HG03558 (cell line): Measurements from ENCODE around the gene ADIRF.
"Not testable (repeated sequence)": the region's sequence is repeated elsewhere in the genome, so short reads cannot be mapped to it uniquely, and the experiment has no call there.

Source experiments
- ATAC-seq: cut with Tn5 transposase; IDR thresholded peaks from one replicate; pipeline ENCODE4 v1.9.1; 2021; ENCODE audit warnings: moderate number of reproducible peaks; ENCODE audit not compliant: unreplicated experiment; ENCODE audit errors: extremely low read depth

Gene ADIRF

DNA sequence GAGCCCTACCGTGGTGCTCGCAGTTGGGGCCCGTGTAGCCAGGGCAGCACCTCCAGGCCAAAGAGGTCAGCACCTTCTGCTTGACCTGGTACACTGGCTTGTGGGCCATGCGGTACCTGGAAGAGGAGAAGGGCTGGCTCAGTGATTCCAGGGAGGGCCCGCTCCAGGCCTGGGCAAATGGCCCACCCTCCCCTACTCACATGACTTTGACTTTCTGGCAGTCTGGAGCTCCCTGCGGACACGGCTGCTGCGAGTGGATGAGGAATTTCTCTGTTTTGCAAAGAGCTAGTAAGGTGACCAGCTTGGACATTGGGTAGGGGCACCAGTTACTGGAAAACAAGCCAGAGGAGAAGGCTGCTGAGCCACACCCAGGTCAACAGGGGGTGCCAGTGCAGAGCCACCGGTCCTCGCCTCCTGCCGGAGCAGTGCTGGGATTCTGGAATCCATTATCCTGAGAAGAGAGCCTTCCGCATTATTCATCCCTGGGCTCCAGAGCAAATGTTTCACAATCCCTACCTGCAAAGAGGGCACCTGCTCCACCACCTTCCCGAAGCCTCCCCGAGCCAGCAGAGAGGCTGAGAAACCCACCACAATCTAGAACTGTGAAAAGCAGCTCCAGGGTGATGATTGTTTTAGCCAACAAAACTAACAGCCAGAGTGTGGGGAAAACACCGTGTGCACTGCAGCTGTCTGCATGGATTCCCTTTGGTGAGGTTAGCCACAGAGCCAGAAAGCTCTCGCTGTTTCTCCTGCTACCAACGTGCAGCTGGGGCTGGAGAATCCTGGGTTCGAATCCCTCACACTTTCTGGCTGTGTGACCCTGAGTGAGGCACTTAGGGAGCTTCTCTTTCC is 22.7 kb upstream of the ADIRF start:
- ATAC-seq: no peak

DNA sequence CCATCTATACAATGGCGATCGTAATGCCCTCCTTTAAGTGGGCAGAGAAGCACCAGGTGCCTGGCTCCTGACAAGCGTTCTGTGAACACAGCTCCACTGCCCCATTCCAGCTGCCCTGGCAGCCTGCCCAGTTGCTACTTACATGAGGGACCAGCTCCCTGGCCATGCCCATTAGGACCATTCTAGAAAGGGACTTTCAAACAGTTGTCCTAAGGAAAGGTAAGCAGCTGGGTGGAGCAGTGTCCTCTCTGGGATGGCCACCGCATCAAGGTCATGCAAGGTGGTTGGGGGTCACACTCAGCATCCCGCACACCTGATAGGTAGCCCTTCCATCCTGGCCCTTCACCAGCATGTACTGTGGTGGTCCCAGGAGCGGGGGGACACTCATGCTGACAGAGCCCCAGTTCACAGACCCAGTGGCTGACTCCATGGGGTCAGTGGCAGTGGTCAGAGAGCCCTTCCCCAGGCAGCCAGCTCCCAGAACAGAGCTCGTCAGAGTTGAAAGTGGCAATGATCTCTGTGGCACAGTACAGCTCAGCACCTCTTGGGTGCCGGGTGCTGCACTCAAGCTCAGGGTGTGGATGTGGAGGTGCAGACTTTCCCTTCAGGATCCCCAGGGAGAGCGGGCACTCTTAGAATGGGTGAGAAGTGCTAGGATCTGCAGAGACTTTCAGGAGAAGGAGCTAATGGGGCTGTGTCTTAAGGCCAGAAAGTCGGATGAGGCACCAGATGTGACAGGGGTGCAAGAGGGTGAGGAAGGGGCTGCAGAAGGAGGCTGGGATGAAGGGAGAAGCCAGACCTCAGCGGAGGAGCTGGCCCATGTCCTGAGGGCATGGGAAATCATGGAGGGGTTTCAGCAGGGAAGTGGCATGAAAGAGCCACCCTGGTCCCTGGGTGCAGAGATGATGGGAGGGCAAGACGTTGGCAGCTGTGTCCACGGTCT is 21.8 kb upstream of the ADIRF start:
- no peak for ATAC-seq

DNA sequence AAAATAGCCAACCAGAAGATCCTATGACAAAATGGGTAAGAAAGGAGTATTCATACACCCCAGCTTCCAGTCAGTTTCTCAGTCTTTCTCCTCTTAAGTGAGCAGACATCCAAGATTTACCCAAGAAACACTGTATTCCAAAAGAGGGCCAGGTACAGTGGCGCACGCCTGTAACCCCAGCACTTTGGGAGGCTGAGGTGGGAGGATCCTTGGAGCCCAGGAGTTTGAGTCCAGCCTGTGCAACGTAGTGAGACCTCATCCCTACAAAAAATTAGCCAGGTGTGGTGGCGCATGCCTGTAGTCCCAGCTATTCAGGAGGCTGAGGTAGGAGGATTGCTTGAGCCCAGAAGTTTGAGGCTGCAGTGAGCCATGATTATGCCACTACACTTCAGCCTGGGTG is 20.5 kb upstream of the ADIRF start:
- not testable (repeated sequence) for ATAC-seq

DNA sequence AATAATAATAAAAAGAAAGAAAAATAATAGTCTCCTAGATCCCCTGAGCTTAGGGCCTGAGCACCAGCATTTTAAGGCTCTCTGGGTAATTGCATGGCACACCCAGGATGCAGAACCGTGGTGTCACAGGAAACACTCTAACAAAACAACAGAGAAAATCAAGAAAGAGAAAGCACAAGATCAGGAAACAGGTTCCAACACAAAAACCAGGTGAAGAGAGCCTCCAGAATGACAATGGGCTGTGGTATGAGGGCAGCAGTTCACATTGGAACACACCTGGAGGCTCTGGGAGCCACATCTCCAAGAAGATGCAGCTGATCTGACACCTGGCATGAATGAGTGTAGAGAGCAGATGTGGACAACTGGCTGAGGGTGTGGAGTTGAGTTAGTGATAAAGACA is 17.9 kb upstream of the ADIRF start:
- no peak for ATAC-seq

DNA sequence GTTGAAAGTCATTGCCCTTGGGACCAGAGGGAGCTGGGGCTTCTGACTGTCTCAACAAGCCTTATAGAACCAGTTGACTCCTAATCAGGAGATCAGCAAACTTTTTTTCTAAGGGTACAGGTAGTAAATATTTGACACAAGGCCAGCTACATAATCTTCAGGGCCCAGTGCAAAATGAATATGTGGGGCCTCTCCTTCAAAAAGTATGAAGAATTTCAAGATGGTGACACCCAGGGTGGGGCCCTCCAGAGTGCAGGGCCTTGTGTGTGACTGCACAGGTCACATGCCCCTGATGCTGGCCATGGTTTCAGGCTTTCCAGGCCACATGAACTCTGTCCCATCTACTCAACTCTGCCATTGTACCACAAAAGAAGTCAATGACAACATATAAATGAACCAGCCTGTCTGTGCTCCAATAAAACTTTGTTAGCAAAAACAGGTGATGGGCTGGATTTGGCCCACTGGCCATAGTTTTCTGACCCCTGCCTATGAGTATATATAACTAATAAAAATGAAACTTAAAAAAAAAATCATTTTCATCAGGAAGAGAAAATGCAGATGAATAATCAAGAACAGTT is 17.0 kb upstream of the ADIRF start:
- no peak for ATAC-seq

DNA sequence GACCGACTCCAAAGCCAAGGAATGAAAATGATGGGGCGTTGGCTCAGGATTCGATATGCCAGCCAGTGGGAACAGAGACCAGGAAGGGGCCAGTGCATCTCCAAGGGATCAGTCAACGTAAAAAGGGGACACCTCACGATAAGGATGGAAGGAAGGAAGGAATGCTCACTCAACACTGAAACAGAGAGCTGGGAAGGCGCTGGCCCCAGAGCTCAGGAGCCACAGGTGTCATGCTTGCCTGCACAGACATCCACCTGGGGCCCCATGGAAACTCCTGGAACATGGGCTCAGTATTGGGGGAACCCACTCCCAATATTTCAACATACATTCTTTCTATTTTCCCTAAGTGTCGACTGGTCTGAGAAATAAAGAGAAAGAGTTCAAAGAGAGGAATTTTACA is 16.2 kb upstream of the ADIRF start:
- no peak for ATAC-seq

DNA sequence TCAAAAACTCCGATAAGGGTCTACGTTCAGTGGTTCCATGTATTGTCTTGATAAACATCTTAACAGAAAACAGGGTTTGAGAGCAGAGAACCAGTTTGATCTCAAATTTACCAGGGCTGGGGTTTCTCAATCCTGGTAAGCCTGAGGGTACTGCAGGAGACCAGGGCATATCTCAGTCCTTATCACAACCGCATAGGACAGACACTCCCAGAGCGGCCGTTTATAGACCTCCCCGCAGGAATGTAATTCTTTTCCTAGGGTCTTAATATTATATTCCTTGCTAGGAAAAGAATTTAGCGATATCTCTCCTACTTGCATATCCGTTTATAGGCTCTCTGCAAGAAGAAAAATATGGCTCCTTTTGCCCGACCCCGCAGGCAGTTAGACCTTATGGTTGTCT is 15.6 kb upstream of the ADIRF start:
- ATAC-seq: not testable (repeated sequence)

DNA sequence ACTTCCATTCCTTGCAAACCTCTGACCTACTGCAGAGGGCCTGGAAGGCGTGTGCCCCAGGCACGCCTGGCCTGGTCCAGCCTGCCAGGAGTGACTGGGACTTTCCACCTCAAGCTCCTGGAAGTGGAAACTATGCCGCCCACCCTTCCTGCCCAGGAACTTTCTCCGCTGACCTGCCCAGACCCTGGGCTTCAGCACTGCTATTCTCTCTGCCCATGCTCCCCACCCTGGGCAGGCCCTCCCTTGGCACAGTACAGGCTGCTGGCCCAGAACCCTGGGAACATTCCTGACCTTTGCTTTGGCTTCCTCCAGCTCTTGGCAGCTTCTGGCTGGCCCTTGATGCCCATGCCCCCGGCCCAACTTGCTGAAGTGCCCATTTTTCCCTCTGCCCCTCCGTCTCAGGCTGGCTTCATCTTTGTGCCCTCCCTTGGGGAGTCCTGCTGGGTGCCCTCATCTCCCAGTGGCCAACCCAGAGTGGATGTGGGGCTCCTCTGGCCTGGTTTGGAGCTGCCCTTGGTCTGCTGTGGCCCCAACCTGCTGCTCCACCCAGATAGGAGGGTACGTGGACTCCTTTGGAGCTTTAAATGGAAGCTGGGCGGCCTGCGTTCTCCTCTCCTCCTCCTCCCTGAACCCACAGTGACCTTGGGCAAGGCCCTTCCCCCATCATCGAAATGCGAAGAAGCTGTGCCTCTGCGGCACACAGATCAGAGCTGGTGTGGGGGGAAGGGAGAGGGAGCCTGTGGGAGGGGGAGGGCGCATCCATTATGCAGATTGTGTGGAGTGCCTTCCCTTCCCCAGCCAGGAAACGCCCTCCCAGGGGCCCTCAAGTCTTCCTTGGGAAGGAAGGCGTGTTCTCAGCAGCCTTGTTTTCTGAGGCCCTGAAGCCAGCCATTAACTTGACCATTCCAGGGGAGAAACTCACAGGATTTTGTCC is 14.3 kb upstream of the ADIRF start:
- no peak for ATAC-seq

DNA sequence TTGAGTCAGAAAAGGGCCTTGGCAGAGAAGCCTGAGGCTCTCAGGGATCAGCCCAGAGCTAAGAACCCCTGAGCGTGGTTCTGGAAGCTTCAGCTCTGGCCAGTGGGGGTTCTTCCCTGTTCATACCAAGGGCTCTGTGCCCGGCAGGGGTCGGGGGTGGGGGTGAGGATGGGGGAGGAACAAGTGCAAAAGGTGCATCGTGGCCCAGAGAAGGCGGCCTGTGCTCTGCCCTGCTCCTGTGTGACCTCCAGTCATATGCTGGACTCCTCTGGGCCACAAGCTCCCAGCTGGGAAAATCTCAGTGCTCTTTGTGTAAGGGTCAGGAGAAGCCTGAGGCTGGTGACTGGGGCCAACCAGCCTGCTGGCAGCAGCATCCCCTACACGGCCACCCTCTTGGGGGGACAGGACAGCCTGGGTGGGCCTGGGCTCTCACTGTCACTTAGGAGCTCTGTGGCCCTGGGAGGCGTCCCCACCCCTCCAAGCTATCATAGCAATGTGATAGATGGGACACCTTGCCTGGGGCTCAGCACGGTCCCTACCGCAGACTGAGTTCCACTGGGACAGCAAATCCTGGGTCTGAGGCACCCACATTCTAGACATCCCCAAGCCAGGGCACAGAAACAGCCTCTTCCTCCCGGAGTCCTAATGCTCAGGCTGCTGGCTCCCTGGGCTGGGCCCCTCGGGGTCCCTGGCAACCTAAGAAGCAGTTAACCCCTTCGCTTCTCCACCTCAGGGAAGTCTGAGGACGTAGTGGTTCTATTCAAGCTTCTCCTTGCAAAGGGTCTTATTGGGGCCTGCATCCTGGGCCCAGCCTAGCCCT is 13.4 kb upstream of the ADIRF start:
- ATAC-seq: no peak

DNA sequence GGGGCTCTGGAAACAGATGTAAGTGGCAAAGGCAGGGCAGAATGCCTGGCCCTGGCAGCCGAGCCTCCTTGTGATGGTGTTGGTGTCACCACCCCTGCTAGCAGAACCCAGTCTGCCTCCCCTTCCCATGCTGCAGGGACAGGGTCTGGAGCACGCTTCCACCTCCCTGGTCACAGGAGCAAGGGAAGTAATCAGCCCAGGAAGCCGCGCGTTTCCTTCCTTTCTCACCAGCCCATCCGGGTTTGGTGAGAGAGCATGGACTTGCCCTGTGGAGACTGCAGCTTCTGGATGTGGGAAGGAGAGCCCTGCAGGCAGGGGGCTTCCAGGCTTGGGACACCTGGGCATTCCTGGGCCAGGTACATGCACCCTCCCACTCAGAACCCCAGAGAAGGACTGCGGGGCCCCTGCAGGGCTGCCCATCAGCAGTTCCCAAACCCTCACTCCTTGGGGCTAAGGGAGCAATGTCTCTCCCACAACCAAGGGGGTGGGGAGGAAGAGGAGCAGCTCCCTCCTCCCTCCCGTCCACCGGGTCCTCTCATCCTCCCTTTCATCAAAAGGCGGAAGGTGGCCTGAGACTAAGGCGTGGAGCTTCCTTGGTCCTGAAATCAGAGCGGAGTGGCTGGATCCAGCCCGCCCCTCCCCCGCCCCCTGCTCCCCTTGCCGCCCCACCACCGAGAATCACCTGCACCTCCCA is 12.6 kb upstream of the ADIRF start:
- ATAC-seq: no peak

DNA sequence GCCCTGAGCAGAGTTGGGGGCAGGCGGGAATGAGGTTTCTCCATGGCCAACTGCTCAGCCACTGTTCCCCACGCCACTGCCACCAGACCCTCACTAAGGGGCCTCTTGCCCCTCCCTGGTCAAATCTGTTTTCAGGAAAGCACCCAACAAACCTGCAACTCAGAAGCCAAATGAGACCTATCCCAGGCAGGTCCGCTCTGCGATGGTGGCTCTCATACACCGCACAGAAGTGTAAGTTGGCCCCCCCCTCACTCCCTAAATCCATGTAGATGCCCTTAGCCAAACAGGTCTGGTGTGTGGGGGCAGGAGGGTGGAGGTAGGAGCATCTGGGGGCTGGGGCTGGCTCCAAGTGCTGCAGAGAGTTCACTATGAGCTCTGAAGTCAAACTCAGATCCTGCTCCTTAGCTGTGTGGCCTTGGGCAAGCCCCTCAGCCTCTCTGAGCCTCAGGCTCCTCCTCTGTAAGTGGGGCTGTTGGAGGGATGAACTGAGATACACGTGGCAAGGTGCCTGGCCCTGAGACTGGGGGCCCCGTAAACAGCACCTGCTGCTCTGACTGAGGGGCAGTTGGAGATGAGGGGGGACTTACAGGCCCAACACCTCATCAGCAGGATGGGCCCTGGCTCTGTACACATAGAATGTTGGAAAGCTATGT is 12.0 kb upstream of the ADIRF start:
- no peak for ATAC-seq

DNA sequence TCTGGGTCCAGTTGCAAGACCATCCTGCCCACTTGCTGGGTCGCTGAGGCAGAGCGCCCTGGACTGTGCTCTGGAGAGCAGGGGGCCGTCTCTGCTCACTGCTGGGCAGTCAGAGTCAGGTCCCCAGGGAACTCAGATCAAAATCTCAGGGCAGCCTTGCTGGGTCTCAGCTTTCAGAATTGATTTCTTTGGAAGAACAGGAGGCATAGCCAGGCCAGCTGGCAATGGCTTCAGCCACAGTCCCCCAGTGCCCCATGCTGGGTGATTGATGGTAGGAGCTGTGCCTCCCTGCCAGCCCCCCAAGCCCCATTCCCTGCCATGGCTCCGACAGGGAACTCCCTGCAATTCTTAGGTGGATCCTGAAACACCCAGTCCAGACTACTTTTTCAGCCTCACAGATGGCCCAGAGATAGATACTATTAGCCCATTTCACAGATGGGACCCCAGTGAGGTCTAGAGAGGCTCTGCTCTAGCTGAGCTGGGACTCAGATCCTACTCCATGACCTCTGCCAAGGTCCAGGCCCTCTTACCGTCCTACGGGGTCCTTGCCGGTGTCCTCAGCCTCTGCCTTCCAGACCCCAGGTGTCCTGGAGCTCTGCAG is 11.3 kb upstream of the ADIRF start:
- ATAC-seq: no peak

DNA sequence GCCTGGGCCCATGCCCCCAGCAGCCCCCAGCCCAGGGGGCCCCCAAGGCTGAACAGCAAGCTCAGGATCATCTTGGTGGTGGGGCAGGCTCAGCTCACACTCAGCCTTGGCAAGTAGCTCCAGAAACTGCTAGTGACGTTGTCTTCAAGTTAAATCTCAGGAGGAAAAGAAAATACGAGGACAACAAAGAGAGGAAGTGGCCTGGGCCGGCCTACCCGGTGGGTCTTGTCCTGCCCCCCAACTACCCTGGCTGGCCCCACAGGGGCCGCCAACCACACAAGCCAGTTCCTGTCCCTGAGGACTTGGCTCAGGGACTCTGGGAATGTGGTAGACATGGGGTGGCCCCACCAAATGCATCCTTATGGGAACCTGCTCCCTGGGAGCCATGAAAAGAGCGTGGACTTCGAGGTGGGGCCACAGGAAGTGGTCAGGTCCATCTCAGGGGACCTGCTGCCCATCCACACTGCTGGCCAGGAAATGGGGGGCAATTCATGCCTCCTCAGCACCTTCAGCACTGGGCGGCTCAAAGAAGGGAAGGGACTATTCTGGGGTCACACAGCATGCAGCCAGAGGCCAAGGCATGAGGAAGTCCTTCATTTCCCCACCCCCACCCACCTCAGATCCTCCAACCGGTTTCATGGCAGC is 10.7 kb upstream of the ADIRF start, which contains the start of gene MMRN2:
Gene MMRN2 (minus strand): TSS at position 145 of the 645 bp plus-strand sequence. CDS start 74 bp downstream, at position 71.
- no peak for ATAC-seq

DNA sequence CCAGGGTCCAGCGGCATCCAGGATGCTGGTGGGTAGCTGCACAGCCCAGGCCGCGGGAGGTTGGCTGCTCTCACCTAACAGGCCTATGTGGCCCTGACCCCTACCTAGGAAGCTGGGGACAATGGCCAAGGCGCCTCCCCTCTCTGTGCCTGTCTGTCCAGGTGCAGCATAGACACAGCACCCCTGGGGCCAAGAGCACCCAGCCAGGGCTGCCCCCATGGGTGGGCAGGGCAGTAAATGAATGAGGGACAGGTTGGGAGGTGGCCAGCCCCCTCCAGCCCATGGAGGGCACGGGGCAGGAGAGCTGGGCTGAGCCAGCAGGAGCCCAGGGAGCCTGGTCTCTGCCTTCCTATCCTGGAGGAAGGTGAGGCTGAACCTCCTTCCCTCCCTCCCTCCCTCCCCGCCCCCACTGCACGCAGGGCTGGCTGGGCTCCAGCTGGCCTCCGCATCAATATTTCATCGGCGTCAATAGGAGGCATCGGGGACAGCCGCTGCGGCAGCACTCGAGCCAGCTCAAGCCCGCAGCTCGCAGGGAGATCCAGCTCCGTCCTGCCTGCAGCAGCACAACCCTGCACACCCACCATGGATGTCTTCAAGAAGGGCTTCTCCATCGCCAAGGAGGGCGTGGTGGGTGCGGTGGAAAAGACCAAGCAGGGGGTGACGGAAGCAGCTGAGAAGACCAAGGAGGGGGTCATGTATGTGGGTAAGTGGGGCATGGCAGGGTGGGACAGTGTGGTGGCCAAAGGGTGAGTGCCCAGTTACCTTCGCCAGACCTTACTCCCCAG is 10.0 kb upstream of the ADIRF start, which contains the start of gene SNCG:
Gene SNCG (plus strand): TSS at position 484 of the 785 bp plus-strand sequence. CDS start 99 bp downstream, at position 583.
- no peak for ATAC-seq

DNA sequence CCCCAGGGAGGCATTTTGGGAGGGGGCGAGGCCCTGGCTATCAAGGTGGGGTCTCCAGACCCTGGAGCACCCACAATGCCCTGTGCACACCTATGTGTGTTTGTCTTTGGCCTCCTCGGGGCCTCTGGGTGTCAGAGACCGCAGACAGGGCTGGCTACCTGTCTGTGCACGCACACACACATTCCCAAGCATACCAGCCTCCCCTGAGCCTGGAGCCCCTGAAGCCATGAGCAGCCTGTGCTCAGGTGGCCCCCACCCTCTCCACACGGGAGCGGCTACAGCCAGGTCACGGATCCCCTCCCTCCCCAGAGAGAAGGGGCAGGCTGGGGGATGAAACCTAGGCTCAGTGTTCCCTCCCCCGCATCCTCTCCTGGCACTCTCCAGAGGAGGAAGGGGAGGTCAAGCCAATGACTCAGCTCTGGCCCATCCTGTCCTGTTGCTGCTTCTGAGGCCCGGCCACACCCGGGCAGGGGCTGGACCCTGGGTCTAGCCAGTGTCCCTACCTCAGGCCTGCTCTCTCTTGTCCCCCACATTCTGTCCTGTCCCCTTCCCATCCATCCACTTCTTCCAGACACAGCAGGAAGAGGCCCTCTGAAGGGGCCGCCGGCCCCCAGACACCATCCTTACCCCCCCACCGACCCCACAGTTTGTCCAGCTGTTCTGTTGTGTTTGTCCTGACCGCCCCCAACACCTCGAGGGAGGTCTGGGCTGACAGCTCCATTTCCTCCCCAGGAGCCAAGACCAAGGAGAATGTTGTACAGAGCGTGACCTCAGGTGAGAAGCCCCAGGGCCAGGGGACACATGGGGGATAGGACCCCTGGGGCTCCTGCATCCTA is 9.2 kb upstream of the ADIRF start:
- ATAC-seq: no peak
